B cell (primary cell): ENCODE measurements around the gene SOX15. TPM values are rescaled to one million over a fixed set of nuclear protein-coding genes. Genes with fewer than 3 reads are reported as not detected.

Source experiments
- ATAC-seq: fragments of 200-7000 bp; cut with Tn5 transposase; one replicate; pipeline ENCODE4 v1.10.0; 2021; ENCODE audit warnings: low read depth, mild to moderate bottlenecking, moderate number of reproducible peaks, moderate library complexity
- CTCF ChIA-PET: fragments of 350-600 bp; sonication (Branson Sonifier 250); formaldehyde crosslinking; loops from one replicate; lab custom pipeline; 2021; ENCODE audit warnings: antibody characterized with exemption, inconsistent platforms; lab: Charles Lee
- POLR2A ChIA-PET: fragments of 350-600 bp; sonication (Branson Sonifier 250); formaldehyde crosslinking; loops from one replicate; lab custom pipeline; 2021; ENCODE audit warnings: antibody characterized with exemption; lab: Charles Lee
- DNase-seq: peaks from one replicate; pipeline ENCODE4 v3.0.0; 2013
- H2AFZ ChIP-seq: 2 replicates; pipeline ENCODE4 v1.6.1; 2012; ENCODE audit warnings: mild to moderate bottlenecking, low read depth, low read length; ENCODE audit not compliant: insufficient read depth, poor library complexity, severe bottlenecking
- H3K27ac ChIP-seq, 2 donors: 1 replicate in 1 of 2; 2 replicates in 1 of 2; pipeline ENCODE4 v1.5.1; 2012 to 2013; ENCODE audit warnings: low read length in 2 of 2, mild to moderate bottlenecking in 2 of 2, moderate library complexity in 1 of 2
- H3K27me3 ChIP-seq, 4 experiments: fragments of 200-600 bp in 1 of 4; sonication (generic) in 1 of 4; replicated peaks in 1 of 4; 1 replicate in 2 of 4; 2 replicates in 2 of 4; pipeline versions ENCODE4 v1.6.1 to v1.7.0; 2013 to 2016; ENCODE audit warnings: low read length in 3 of 4, mild to moderate bottlenecking in 2 of 4, mixed read lengths in 1 of 4, moderate library complexity in 1 of 4; ENCODE audit not compliant: insufficient read depth in 4 of 4, control insufficient read depth in 3 of 4; ENCODE audit errors: control extremely low read depth in 1 of 4
- H3K36me3 ChIP-seq, 2 experiments: replicated peaks in 1 of 2; 1 replicate in 1 of 2; 2 replicates in 1 of 2; pipeline versions ENCODE4 v1.6.1 to v1.7.1; 2013; ENCODE audit warnings: low read length in 1 of 2; ENCODE audit not compliant: insufficient read depth in 2 of 2, control insufficient read depth in 1 of 2; ENCODE audit errors: control extremely low read depth in 1 of 2, extremely low read depth in 1 of 2
- H3K4me1 ChIP-seq, 2 donors: fragments of 200-600 bp in 1 of 2; sonication (generic) in 1 of 2; 1 replicate in 1 of 2; 2 replicates in 1 of 2; pipeline versions ENCODE4 v1.5.1 to v1.6.1; 2013 to 2017; ENCODE audit warnings: low read length in 2 of 2; ENCODE audit not compliant: control insufficient read depth in 2 of 2, insufficient read depth in 2 of 2
- H3K4me2 ChIP-seq: replicated peaks from 2 replicates; pipeline ENCODE3; 2012; ENCODE audit warnings: mild to moderate bottlenecking, low read depth, low read length; ENCODE audit not compliant: poor library complexity, severe bottlenecking
- H3K4me3 ChIP-seq, 5 experiments: fragments of 200-600 bp in 1 of 5; sonication (generic) in 1 of 5; 1 replicate in 3 of 5; 2 replicates in 2 of 5; pipeline versions ENCODE4 v1.5.1 to v1.7.0; 2011 to 2016; ENCODE audit warnings: low read length in 4 of 5, mild to moderate bottlenecking in 4 of 5, low read depth in 2 of 5, control low read depth in 1 of 5, moderate library complexity in 1 of 5; ENCODE audit not compliant: insufficient read depth in 1 of 5; ENCODE audit errors: control extremely low read depth in 1 of 5, extremely low read depth in 1 of 5
- H3K79me2 ChIP-seq: fragments of 200-600 bp; sonication (generic); one replicate; pipeline ENCODE4 v1.6.0; 2016; ENCODE audit warnings: low read length; ENCODE audit not compliant: control insufficient read depth, insufficient read depth
- H3K9ac ChIP-seq: fragments of 200-600 bp; sonication (generic); 2 replicates; pipeline ENCODE4 v1.6.1; 2017; ENCODE audit warnings: mild to moderate bottlenecking, low read length, moderate library complexity
- H3K9me3 ChIP-seq, 3 donors: one replicate each; pipeline versions ENCODE4 v1.6.1 to v1.7.1; 2013; ENCODE audit warnings: low read length in 2 of 3; ENCODE audit not compliant: control insufficient read depth in 2 of 3, insufficient read depth in 1 of 3; ENCODE audit errors: control extremely low read depth in 1 of 3
- H4K20me1 ChIP-seq: 2 replicates; pipeline ENCODE4 v1.6.0; 2012; ENCODE audit warnings: mild to moderate bottlenecking, low read length; ENCODE audit not compliant: insufficient read depth, control insufficient read depth, poor library complexity, severe bottlenecking
- H3K27ac Mint-ChIP-seq: one replicate; pipeline ENCODE4 v1.8.0; 2021; ENCODE audit warnings: mixed read lengths
- H3K27me3 Mint-ChIP-seq: one replicate; pipeline ENCODE4 v1.8.0; 2021; ENCODE audit warnings: mixed read lengths
- H3K4me1 Mint-ChIP-seq: one replicate; pipeline ENCODE4 v1.8.0; 2021; ENCODE audit warnings: mixed read lengths
- H3K4me3 Mint-ChIP-seq: one replicate; pipeline ENCODE4 v1.8.0; 2021; ENCODE audit warnings: mixed read lengths
- H3K9me3 Mint-ChIP-seq: one replicate; pipeline ENCODE4 v1.8.0; 2022; ENCODE audit warnings: mixed read lengths; ENCODE audit not compliant: insufficient read depth
- CTCF ChIP-seq: fragments of 200-600 bp; IDR thresholded peaks from one replicate; pipeline ENCODE4 v1.8.0; 2022; ENCODE audit warnings: antibody characterized with exemption, mild to moderate bottlenecking
- EZH2 ChIP-seq: IDR thresholded peaks from 2 replicates; pipeline ENCODE4 v1.6.1; 2012; ENCODE audit warnings: borderline replicate concordance, low read depth, mild to moderate bottlenecking, moderate library complexity, low read length; ENCODE audit not compliant: insufficient read depth, poor library complexity, severe bottlenecking
- WGBS: methylation state at CpG from one replicate; pipeline ENCODE4 v1.1.5; 2013; ENCODE audit warnings: missing lambda C conversion rate; ENCODE audit not compliant: insufficient coverage; 5-methylcytosine and 5-hydroxymethylcytosine counted together
- intact Hi-C: fragments of 100-400 bp; cut with micrococcal nuclease; formaldehyde crosslinking; loops from one replicate; pipeline ENCODE4 v1.10.0; 2022
- polyA plus RNA-seq: library from polyadenylated mRNA; depleted of rRNA; stranded (reverse); fragments of >200 nt; gene quantifications from 2 replicates; pipeline ENCODE4 v1.2.3, GENCODE V29; 2012
- total RNA-seq, 2 donors: library from RNA; stranded (reverse); fragments of 120-200 nt in 1 of 2; gene quantifications; 1 replicate in 1 of 2; 2 replicates in 1 of 2; pipeline versions ENCODE4 v1.2.3 to v1.2.4, GENCODE V29; 2013 to 2022

SOX15 gene
- total and polyA plus RNA-seq, 2 donors (not counting 1 experiment from before 2014, with no cell fraction given) = 0.18 to 0.96 TPM

GRCh38 chr17:7550344-7550743, 39.5 kb downstream of the SOX15 start:
- DNase-seq (no peak), ATAC-seq (no peak)
- Mint-ChIP-seq H3K9me3 (no peaks in the 10 kb centered on the region), H3K4me1 (peaks cover 49% of the 10 kb centered on the region), H3K27ac (peak overlapping the region; percentile 91), H3K4me3 (peak overlapping the region; percentile 85), H3K27me3 (no peaks in the 10 kb centered on the region)
- Histone ChIP-seq H3K36me3 (no peaks in the 10 kb centered on the region), H3K9me3 (no peaks in the 10 kb centered on the region), H3K79me2 (peaks cover 5% of the 10 kb centered on the region), H3K4me1 (peaks cover 39 to 57% of the 10 kb centered on the region in 2 donors), H2AFZ (no peak overlapping the region), H3K27me3 (no peaks in the 10 kb centered on the region), H3K4me3 (no peak overlapping the region), H3K27ac (peak overlapping the region; percentile 54 to 92), H3K9ac (no peak overlapping the region), H3K4me2 (no peak overlapping the region), H4K20me1 (no peaks in the 10 kb centered on the region)
- TF ChIP-seq EZH2 (no peak), CTCF (no peak)
- intact Hi-C loops = no loop called here
- ChIA-PET CTCF (interaction anchor here (0.5 to 25.0 kb wide), 4 partner anchors 9 to 312 kb away, joined by 5 to 666 read pairs (median 66); partner anchors contain the start of genes SENP3 and TNFSF13), POLR2A (interaction anchor here (0.6 to 1.3 kb wide), 3 partner anchors 8 to 570 kb away, joined by 3 to 4 read pairs (median 3); partner anchors contain the start of genes TNFSF13 and TP53)
- 95% methylated on average over 4 of the region's 6 CpGs for WGBS

GRCh38 chr17:7549401-7550055, 40.4 kb downstream of the SOX15 start:
- H3K4me3 Mint-ChIP-seq = peak overlapping the region; percentile 85
- no peaks in the 10 kb centered on the region for H3K27me3 Mint-ChIP-seq
- no peaks in the 10 kb centered on the region for H4K20me1 ChIP-seq
- peak overlapping the region; percentile 85 for H2AFZ ChIP-seq
- H3K27ac Mint-ChIP-seq = peak overlapping the region; percentile 91
- H3K27ac ChIP-seq = peak overlapping the region; percentile 54 to 92
- H3K4me1 ChIP-seq = peaks cover 39 to 57% of the 10 kb centered on the region in 2 donors
- ATAC-seq (peak; percentile 18), DNase-seq (peak; percentile 62)
- no peaks in the 10 kb centered on the region for H3K9me3 ChIP-seq
- H3K36me3 ChIP-seq = no peaks in the 10 kb centered on the region
- no peaks in the 10 kb centered on the region for H3K9me3 Mint-ChIP-seq
- intact Hi-C loops = no loop called here
- peak overlapping the region; percentile 74 for H3K9ac ChIP-seq
- no peak for TF ChIP-seq CTCF
- no peak for TF ChIP-seq EZH2
- H3K4me2 ChIP-seq = peak overlapping the region; percentile 90
- no peaks in the 10 kb centered on the region for H3K27me3 ChIP-seq
- H3K79me2 ChIP-seq = peaks cover 5% of the 10 kb centered on the region
- ChIA-PET POLR2A (interaction anchor here (0.6 to 1.3 kb wide), 7 partner anchors 9 to 570 kb away, joined by 3 to 6 read pairs (median 4); partner anchors contain the start of genes POLR2A, TNFSF13 and TP53), CTCF (interaction anchor here (0.5 to 25.0 kb wide), 4 partner anchors 10 to 313 kb away, joined by 5 to 666 read pairs (median 66); partner anchors contain the start of genes SENP3 and TNFSF13)
- peak overlapping the region in 4 of 5 experiments; percentile 59 to 73 (median 72) for H3K4me3 ChIP-seq
- peaks cover 45% of the 10 kb centered on the region for H3K4me1 Mint-ChIP-seq
- 27% methylated on average over 20 of the region's 20 CpGs for WGBS
